Endothelial cell of umbilical vein (primary cell): ENCODE data around the gene LHX3. TPM values are rescaled to one million over a fixed set of nuclear protein-coding genes. Genes with fewer than 3 reads are reported as not detected.
A peak's percentile ranks its signal among the peaks of the same experiment; 100 is the strongest.

Source experiments
- BruUV-seq: library from RNA; stranded (reverse); fragments of 400-500 nt; replicated peaks from 2 replicates; lab custom pipeline; 2021; lab: Mats Ljungman, UMichigan
- CTCF ChIA-PET: fragments of 300-600, 350-600 bp; sonication (Branson Sonifier 250); formaldehyde crosslinking; loops from one replicate; lab custom pipeline; 2021; ENCODE audit warnings: antibody characterized with exemption, inconsistent platforms; lab: Charles Lee
- POLR2A ChIA-PET: fragments of 300-600, 350-600 bp; sonication (Branson Sonifier 250); formaldehyde crosslinking; loops from one replicate; lab custom pipeline; 2021; ENCODE audit warnings: antibody characterized with exemption, inconsistent platforms; lab: Charles Lee
- DNase-seq: peaks from one replicate; pipeline ENCODE4 v3.0.0-alpha.2; 2011; ENCODE audit warnings: low read depth, low spot score
- FAIRE-seq: peaks from 2 replicates; lab custom pipeline; 2011; peaks lifted over from hg19 to GRCh38; lab: Jason Lieb, UNC
- H2AFZ ChIP-seq: 2 replicates; pipeline ENCODE4 v1.6.0; 2012; ENCODE audit warnings: low read depth, low read length, control low read depth, inconsistent platforms
- H3K27ac ChIP-seq: 2 replicates; pipeline ENCODE4 v1.5.1; 2011; ENCODE audit warnings: low read depth, mild to moderate bottlenecking, control low read depth, low read length, moderate library complexity; ENCODE audit not compliant: insufficient read depth
- H3K27me3 ChIP-seq, 2 experiments: 2 replicates each; pipeline versions ENCODE4 v1.6.0 to v1.6.1; 2011; ENCODE audit warnings: low read length in 2 of 2, mixed read lengths in 1 of 2; ENCODE audit not compliant: control insufficient read depth in 2 of 2, insufficient read depth in 2 of 2
- H3K36me3 ChIP-seq, 2 experiments: 2 replicates in 1 of 2; 3 replicates in 1 of 2; pipeline ENCODE4 v1.5.1; 2011; ENCODE audit warnings: low read length in 2 of 2, mild to moderate bottlenecking in 1 of 2, moderate library complexity in 1 of 2; ENCODE audit not compliant: control insufficient read depth in 2 of 2, insufficient read depth in 2 of 2; ENCODE audit errors: extremely low read depth in 1 of 2
- H3K4me1 ChIP-seq: 3 replicates; pipeline ENCODE4 v1.5.1; 2011; ENCODE audit warnings: mild to moderate bottlenecking, low read length; ENCODE audit not compliant: control insufficient read depth, insufficient read depth; ENCODE audit errors: extremely low read depth
- H3K4me2 ChIP-seq: 2 replicates; pipeline ENCODE4 v1.6.1; 2011; ENCODE audit warnings: low read length, control low read depth, mixed read lengths; ENCODE audit not compliant: insufficient read depth
- H3K4me3 ChIP-seq, 3 experiments: fragments of 200-600 bp in 1 of 3; sonication (generic), shearing (Covaris generic) in 1 of 3; replicated peaks in 1 of 3; 2 replicates each; pipeline ENCODE4 v1.5.1; 2011 to 2016; ENCODE audit warnings: control low read depth in 3 of 3, low read length in 3 of 3, mild to moderate bottlenecking in 2 of 3, inconsistent platforms in 1 of 3, low read depth in 1 of 3, moderate library complexity in 1 of 3; ENCODE audit not compliant: insufficient read depth in 1 of 3
- H3K79me2 ChIP-seq: 2 replicates; pipeline ENCODE4 v1.6.0; 2012; ENCODE audit warnings: low read length, inconsistent platforms; ENCODE audit not compliant: control insufficient read depth, insufficient read depth
- H3K9ac ChIP-seq: replicated peaks from 2 replicates; pipeline ENCODE3; 2011; ENCODE audit warnings: low read length, control low read depth; ENCODE audit not compliant: insufficient read depth; ENCODE audit errors: extremely low read depth
- H3K9me1 ChIP-seq: replicated peaks from 3 replicates; pipeline ENCODE4 v1.6.0; 2011; ENCODE audit warnings: mild to moderate bottlenecking, low read length; ENCODE audit not compliant: control insufficient read depth, insufficient read depth; ENCODE audit errors: extremely low read depth
- H3K9me3 ChIP-seq: replicated peaks from 2 replicates; pipeline ENCODE4 v1.5.1; 2012; ENCODE audit warnings: low read length, inconsistent platforms; ENCODE audit not compliant: control insufficient read depth, insufficient read depth
- H4K20me1 ChIP-seq: replicated peaks from 2 replicates; pipeline ENCODE3; 2011; ENCODE audit warnings: mild to moderate bottlenecking, low read length; ENCODE audit not compliant: control insufficient read depth, insufficient read depth; ENCODE audit errors: extremely low read depth
- EZH2 ChIP-seq: IDR thresholded peaks from 2 replicates; pipeline ENCODE4 v1.6.1; 2012; ENCODE audit warnings: borderline replicate concordance, low read depth, mild to moderate bottlenecking, moderate library complexity, low read length, inconsistent platforms; ENCODE audit not compliant: severe bottlenecking
- FOS ChIP-seq: IDR thresholded peaks from 2 replicates; pipeline ENCODE4 v1.6.1; 2011; ENCODE audit warnings: mild to moderate bottlenecking, low read length, moderate library complexity, borderline replicate concordance; ENCODE audit not compliant: insufficient read depth
- GATA2 ChIP-seq: IDR thresholded peaks from 2 replicates; pipeline ENCODE4 v1.7.0; 2011; ENCODE audit warnings: low read depth, mild to moderate bottlenecking, moderate library complexity, mixed read lengths, low read length; ENCODE audit not compliant: insufficient read length, insufficient read depth
- JUN ChIP-seq: IDR thresholded peaks from 2 replicates; pipeline ENCODE4 v1.6.1; 2011; ENCODE audit warnings: borderline replicate concordance, low read depth; ENCODE audit not compliant: insufficient read length, insufficient read depth
- MYC ChIP-seq: IDR thresholded peaks from one replicate; pipeline ENCODE4 v1.6.1; 2011; ENCODE audit warnings: mild to moderate bottlenecking, low read depth, low read length
- POLR2A ChIP-seq: IDR thresholded peaks from 2 replicates; pipeline ENCODE4 v1.6.1; 2012; ENCODE audit warnings: low read depth, mild to moderate bottlenecking, control low read depth, low read length
- POLR2AphosphoS5 ChIP-seq: IDR thresholded peaks from 2 replicates; pipeline ENCODE4 v1.6.1; 2012; ENCODE audit warnings: low read depth, mild to moderate bottlenecking, control low read depth, low read length, moderate library complexity; ENCODE audit not compliant: insufficient read depth
- dilution Hi-C: fragments of 300-500 bp; cut with MboI; formaldehyde crosslinking; loops from one replicate; pipeline ENCODE4 v1.15.0; 2019; ENCODE audit warnings: low sequenced_read_pairs; ENCODE audit not compliant: extremely low pct_ligation_motif_present
- intact Hi-C: fragments of 100-400 bp; cut with micrococcal nuclease; formaldehyde crosslinking; loops from one replicate; pipeline ENCODE4 v1.10.0; 2022
- polyA plus RNA-seq, 4 experiments: library from polyadenylated mRNA; depleted of rRNA in 3 of 4; stranded (reverse) in 3 of 4; unstranded in 1 of 4; fragments of >200 nt; gene quantifications; 2 replicates each; pipeline versions ENCODE4 v1.2.1 to v1.2.3, GENCODE V29; 2011 to 2012; ENCODE audit warnings: missing spikeins in 1 of 4
- total RNA-seq: library from RNA; stranded (reverse); gene quantifications from 2 replicates; pipeline ENCODE4 v1.2.3, GENCODE V29; 2021
- TF ChIP-seq, protein P1 (sequence below), 2 donors: IDR thresholded peaks; 1 replicate in 1 of 2; 2 replicates in 1 of 2; pipeline ENCODE4 v1.5.1; 2011; ENCODE audit warnings: low read length in 2 of 2, mild to moderate bottlenecking in 2 of 2, moderate library complexity in 2 of 2, control low read depth in 1 of 2, inconsistent platforms in 1 of 2, low read depth in 1 of 2; ENCODE audit not compliant: insufficient read depth in 1 of 2; ENCODE audit errors: extremely low read depth in 1 of 2
- TF ChIP-seq, protein P2 (sequence below): IDR thresholded peaks from 2 replicates; pipeline ENCODE4 v1.6.1; 2011; ENCODE audit not compliant: insufficient read depth, insufficient read length

LHX3 gene
- total and polyA plus RNA-seq, 2 donors (not counting 3 experiments of a cell fraction or from before 2014, with no cell fraction given): not detected

DNA sequence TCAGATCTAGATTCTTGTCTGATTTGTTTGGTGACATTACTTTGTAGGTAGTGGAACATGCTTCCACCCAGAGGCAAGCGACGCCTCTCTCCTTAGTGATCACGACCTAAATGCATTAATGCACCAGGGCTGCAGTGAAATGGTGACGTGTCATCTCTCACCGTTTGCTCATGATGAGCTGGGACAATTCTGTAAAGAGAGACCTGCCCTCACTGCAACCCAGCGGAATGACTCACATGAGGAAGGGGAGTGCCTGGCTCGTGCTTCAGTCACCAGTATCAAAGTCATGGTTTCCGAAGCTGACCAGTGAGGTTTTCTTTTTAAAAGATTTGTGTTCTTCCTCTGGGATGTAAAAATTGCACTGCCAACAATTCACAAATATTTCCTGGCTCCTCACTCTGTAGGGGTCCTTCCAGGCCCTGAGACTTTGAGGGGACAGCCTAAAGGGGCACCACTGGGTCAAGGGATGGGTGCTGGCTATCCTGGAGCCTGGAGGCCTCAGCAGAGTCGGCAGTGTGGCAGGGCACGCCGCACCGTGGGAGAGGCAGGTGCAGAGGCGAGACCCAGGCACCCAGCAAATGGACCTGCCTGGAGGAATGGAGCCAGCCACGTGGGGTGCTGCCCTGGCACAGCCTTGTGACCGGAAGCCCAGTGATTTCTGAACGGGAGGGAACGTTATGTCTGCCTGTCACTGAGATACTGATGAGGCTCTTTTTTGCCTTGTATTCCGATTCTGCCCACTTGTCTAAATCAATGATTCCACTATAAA is 23.4 kb upstream of the LHX3 start:
- no peaks in the 10 kb centered on the region for H3K9me3 ChIP-seq
- H3K27ac ChIP-seq: peak overlapping the region; percentile 4
- H2AFZ ChIP-seq: no peak overlapping the region
- FAIRE-seq (peak; percentile 93), DNase-seq (peak; percentile 48)
- no peaks in the 10 kb centered on the region for H3K9me1 ChIP-seq
- H3K79me2 ChIP-seq: no peaks in the 10 kb centered on the region
- H3K36me3 ChIP-seq: peaks cover 0 to 3% of the 10 kb centered on the region in 2 experiments
- BruUV-seq: no TSS peak
- no peak overlapping the region for H3K9ac ChIP-seq
- no peak for TF ChIP-seq POLR2A
- peak; percentile 40 for TF ChIP-seq JUN
- TF ChIP-seq FOS: peak; percentile 64
- POLR2A ChIA-PET: no interaction called here
- no peaks in the 10 kb centered on the region for H3K27me3 ChIP-seq
- H3K4me2 ChIP-seq: no peak overlapping the region
- CTCF ChIA-PET: interaction anchor here (0.6 to 2.4 kb wide), 10 partner anchors 9 to 95 kb away, joined by 3 to 9 read pairs (median 6); no protein-coding TSS in a partner anchor
- no peaks in the 10 kb centered on the region for H4K20me1 ChIP-seq
- H3K4me3 ChIP-seq: no peak overlapping the region
- peaks cover 7% of the 10 kb centered on the region for H3K4me1 ChIP-seq
- dilution Hi-C loops (no loop called here), intact Hi-C loops (loop anchor here (5.0 kb wide), 1 partner anchor 141 kb away; no protein-coding TSS in a partner anchor)

DNA sequence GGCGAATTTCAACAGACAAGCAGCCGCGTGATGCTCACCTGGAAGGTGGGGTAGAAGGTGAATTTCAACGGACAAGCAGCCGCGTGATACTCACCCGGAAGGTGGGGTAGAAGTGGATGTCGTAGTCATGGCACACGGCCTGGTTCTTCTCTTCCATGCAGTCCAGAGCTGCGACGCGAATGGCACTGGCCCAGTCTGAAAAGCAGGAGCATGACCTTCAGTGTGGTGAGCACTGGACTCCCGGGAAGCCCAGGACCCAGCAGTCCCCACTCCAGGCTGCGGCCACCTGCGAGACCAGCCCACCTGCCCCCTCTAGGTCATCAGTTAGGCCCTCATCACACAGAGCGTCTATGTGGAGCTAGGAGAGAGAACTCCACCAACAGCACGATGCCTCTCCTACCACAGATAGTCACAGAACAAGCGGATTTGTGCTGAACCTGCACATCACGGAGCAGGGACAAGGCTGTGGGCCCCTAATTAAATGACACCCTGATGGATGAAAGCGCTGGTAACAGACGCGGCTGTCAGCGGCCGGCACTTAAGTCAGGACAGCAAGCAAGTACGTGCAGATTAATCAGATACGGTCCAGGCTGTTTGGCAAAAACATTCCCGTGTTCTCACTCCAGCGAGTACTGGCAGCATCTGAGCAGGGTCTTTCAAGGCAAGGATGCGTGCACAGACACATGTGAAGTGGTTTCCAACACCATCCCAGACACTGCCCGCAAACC is 21.9 kb upstream of the LHX3 start:
- Histone ChIP-seq H3K9me1 (no peaks in the 10 kb centered on the region), H3K79me2 (no peaks in the 10 kb centered on the region), H2AFZ (no peak overlapping the region), H3K9me3 (no peaks in the 10 kb centered on the region), H3K36me3 (peaks cover 0 to 3% of the 10 kb centered on the region in 2 experiments), H3K4me1 (peaks cover 7% of the 10 kb centered on the region), H4K20me1 (no peaks in the 10 kb centered on the region), H3K27me3 (no peaks in the 10 kb centered on the region), H3K9ac (no peak overlapping the region), H3K27ac (no peak overlapping the region), H3K4me2 (no peak overlapping the region), H3K4me3 (no peak overlapping the region)
- no peak for TF ChIP-seq JUN
- no peak for TF ChIP-seq POLR2A
- TF ChIP-seq GATA2: no peak
- TF ChIP-seq EZH2: no peak
- TF ChIP-seq, protein P1, sequence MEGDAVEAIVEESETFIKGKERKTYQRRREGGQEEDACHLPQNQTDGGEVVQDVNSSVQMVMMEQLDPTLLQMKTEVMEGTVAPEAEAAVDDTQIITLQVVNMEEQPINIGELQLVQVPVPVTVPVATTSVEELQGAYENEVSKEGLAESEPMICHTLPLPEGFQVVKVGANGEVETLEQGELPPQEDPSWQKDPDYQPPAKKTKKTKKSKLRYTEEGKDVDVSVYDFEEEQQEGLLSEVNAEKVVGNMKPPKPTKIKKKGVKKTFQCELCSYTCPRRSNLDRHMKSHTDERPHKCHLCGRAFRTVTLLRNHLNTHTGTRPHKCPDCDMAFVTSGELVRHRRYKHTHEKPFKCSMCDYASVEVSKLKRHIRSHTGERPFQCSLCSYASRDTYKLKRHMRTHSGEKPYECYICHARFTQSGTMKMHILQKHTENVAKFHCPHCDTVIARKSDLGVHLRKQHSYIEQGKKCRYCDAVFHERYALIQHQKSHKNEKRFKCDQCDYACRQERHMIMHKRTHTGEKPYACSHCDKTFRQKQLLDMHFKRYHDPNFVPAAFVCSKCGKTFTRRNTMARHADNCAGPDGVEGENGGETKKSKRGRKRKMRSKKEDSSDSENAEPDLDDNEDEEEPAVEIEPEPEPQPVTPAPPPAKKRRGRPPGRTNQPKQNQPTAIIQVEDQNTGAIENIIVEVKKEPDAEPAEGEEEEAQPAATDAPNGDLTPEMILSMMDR (IDR thresholded peaks at IDR 0.05; ENCODE audit: extremely low read depth in 1 of 2, insufficient read depth in 1 of 2, low read depth in 1 of 2, low read length in 2 of 2): no peak
- TF ChIP-seq FOS: no peak
- no peak for TF ChIP-seq MYC
- no peak for TF ChIP-seq POLR2AphosphoS5
- TF ChIP-seq, protein P2, sequence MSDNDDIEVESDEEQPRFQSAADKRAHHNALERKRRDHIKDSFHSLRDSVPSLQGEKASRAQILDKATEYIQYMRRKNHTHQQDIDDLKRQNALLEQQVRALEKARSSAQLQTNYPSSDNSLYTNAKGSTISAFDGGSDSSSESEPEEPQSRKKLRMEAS: no peak
- ChIA-PET POLR2A (no interaction called here), CTCF (interaction anchor here (0.8 to 2.4 kb wide), 5 partner anchors 8 to 85 kb away, joined by 3 to 9 read pairs (median 6); no protein-coding TSS in a partner anchor)
- dilution Hi-C loops: no loop called here
- intact Hi-C loops: loop anchor here (1.0 to 5.0 kb wide), 3 partner anchors 56 to 140 kb away; no protein-coding TSS in a partner anchor
- no peak for FAIRE-seq
- DNase-seq: no peak
- no TSS peak for BruUV-seq
